ENCODE results near the gene MACROD2.

GRCh38 chr20:16030253-16030652, 2034.9 kb downstream of the MACROD2 start:
- TF ChIP-seq CTCF (IDR thresholded peaks at IDR 0.05 in 2 of 3, conservative IDR thresholded peaks at IDR 0.05 in 1 of 3; ENCODE audit: borderline replicate concordance in 1 of 3, insufficient read depth in 1 of 3, low read depth in 2 of 3, low read length in 2 of 3) (no peak), POLR2A (IDR thresholded peaks at IDR 0.05; ENCODE audit: borderline replicate concordance, extremely low read depth, insufficient read depth, insufficient read length) (no peak), SP1 (IDR thresholded peaks at IDR 0.05; ENCODE audit: low read depth) (no peak), ZFX (IDR thresholded peaks at IDR 0.05) (no peak), JUND (IDR thresholded peaks at IDR 0.05) (no peak), YY1 (IDR thresholded peaks at IDR 0.05; ENCODE audit: extremely low read depth, insufficient replicate concordance, low read depth, low read length) (no peak), SRF (IDR thresholded peaks at IDR 0.05; ENCODE audit: low read depth) (no peak), EZH2phosphoT487 (IDR thresholded peaks at IDR 0.05; ENCODE audit: borderline replicate concordance) (no peak), EZH2 (IDR thresholded peaks at IDR 0.05) (no peak), SIN3A (IDR thresholded peaks at IDR 0.05; ENCODE audit: low read depth) (no peak), MAX (IDR thresholded peaks at IDR 0.05) (no peak), FOSL1 (IDR thresholded peaks at IDR 0.05; ENCODE audit: low read depth) (no peak), RAD21 (IDR thresholded peaks at IDR 0.05; ENCODE audit: low read depth) (no peak)

Data from HCT116 (cell line).